GM12865 (cell line): Measurements from ENCODE around the gene INSRR.

Experiments
- DNase-seq: peaks from one replicate; pipeline ENCODE4 v3.0.0; 2010; ENCODE audit warnings: low read depth
- H3K4me3 ChIP-seq: 2 replicates; pipeline ENCODE4 v1.5.1; 2011; ENCODE audit warnings: mild to moderate bottlenecking, low read depth, low read length, control low read depth
- TF ChIP-seq, protein P1 (sequence below): IDR thresholded peaks from 2 replicates; pipeline ENCODE4 v1.5.1; 2011; ENCODE audit warnings: low read length, control low read depth, low read depth, inconsistent platforms; ENCODE audit not compliant: insufficient read depth; ENCODE audit errors: missing control alignments

Gene INSRR

DNA sequence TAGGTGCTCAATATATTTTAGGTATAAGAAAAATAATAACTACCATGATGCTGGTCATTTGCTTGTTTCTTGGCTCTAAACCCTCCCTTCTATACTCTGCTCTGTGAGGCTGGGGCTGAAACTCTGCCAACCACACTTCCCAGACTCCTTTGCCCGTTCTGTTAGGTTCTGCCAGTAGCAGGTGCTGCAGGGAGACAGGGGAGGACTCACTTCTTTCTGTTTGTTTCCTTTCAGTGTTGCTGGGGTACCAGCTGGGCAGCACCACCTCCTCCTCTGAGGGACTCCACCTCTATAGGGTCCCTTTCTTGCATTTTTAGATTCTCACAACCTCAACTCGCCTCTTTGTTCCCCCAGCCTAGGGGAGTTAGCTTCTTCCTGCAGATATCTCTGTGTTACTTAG, 25.3 kb downstream of the INSRR start:
- peak; percentile 29 for DNase-seq
- no peak overlapping the region for H3K4me3 ChIP-seq
- TF ChIP-seq, protein P1, sequence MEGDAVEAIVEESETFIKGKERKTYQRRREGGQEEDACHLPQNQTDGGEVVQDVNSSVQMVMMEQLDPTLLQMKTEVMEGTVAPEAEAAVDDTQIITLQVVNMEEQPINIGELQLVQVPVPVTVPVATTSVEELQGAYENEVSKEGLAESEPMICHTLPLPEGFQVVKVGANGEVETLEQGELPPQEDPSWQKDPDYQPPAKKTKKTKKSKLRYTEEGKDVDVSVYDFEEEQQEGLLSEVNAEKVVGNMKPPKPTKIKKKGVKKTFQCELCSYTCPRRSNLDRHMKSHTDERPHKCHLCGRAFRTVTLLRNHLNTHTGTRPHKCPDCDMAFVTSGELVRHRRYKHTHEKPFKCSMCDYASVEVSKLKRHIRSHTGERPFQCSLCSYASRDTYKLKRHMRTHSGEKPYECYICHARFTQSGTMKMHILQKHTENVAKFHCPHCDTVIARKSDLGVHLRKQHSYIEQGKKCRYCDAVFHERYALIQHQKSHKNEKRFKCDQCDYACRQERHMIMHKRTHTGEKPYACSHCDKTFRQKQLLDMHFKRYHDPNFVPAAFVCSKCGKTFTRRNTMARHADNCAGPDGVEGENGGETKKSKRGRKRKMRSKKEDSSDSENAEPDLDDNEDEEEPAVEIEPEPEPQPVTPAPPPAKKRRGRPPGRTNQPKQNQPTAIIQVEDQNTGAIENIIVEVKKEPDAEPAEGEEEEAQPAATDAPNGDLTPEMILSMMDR, result no peak

DNA sequence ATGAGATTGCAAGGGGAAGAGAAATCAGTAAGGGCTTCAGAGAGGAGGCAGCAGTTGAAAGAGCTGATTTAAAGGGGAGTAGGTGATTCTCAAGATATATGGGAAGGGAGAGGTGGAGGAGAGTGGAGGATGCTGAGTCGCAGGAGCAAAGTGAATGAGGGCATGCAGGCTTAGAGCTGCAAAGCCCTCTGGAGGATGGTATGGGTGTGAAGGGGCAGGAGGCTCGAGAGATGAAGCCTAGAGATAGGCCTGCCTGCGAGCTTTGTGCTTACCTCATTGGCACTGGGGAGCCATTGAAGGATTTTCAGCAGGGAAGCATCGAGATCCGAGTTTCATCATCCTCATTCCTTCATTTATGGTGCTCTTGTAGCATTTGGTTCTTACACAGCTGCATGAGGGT, 26.5 kb downstream of the INSRR start:
- TF ChIP-seq, protein P1, result no peak
- H3K4me3 ChIP-seq, result no peak overlapping the region
- no peak for DNase-seq

DNA sequence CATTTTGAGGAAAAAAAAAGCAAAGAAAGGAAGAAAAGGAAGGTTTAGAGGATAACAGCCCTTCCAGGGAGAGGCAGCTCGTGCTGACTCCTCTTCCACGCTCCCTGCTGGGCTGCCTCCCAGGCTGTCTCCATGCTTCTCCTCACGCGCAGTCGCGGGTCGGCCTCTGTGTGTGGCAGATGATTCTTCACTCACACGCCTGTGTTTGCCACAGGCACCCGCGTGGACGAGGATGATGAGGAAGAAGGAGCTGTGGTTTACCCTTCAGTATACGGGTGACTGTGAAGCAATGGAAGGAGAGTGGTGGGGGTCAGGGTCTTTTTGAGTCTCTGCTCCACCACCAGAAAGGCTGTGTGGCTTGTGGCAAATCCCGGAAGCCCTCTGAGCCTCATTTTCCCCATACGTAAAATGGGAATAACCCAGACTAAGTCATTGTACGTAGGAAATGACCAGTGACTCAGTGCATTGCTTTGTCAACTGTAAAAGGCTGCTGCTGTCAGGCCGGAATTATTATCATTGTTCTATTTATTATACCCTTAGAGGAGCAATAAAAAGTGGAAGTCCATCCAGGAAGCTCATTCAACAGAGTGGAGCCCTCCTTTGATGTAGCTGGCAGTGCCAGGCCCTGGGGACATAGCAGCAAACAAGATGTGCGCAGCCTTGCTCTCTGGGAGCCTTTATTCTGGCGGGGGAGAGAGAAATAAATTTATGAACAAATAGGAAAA, 30.4 kb downstream of the INSRR start:
- no peak overlapping the region for H3K4me3 ChIP-seq
- DNase-seq, result no peak
- TF ChIP-seq, protein P1, result no peak

DNA sequence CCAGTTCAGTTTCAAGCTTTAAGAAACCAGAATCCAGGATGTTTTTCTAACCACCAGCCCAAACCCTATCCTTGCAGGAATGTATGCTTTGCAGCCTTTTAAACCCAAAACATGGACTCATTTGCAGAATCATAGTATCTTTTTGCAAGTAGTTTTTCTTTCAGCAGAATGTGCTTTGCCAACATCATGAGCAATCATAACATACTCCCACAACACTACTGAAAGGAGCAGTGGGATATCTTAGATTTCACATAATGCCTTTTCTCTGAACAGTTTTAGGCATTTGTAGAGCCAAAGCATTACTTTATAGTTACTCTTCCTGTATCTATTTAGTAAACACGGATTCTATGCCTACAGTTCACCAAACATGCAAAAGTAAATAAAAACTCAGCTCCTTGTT, 32.3 kb downstream of the INSRR start:
- no peak for DNase-seq
- no peak overlapping the region for H3K4me3 ChIP-seq
- TF ChIP-seq, protein P1, result no peak

DNA sequence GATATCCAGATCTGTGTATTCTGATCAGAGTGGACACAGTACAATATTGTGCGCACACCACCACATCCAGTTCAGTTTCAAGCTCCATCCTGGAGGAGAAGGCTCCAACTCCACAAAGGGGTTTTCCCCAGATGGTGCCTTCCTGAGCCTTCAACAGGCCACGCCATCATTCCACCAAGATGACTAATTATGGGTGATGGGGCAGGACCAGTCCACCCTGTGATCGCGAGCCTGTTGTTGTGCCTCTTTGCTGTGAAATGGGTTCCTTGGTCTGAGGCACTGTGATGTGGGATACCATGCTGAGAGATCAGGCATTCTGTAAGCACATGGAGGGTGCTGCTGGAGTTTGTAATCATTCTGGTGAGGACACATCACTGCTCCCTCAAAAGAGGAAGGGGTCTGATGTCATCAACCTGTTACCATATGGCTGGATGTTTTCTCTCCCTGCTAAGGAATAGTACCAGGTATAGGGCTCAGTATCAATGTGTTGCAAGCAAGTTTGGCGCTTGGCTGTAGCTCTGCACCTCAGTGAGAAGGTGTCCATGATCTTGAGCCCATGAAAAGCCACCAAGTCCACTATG, 35.6 kb downstream of the INSRR start:
- TF ChIP-seq, protein P1, result no peak
- H3K4me3 ChIP-seq, result no peak overlapping the region
- DNase-seq, result no peak

DNA sequence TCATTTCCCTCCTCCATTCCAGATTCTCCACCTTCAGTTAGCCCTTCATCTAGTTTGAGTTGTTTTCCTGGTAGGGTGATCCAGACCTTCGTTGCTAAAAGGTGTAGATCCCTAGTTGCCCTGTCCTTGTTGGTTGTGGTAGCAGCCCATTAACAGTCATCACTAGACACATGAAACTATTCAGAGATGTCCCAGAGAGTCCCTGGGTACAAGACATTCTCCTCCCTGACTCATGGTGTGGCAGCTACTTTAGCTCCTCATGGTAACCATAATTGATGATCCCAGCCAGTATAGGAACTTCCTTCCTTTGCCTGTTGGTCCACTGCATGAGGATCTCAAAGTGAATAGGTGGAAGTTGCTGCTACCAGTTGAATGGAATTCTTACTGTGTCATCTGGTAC, 36.2 kb downstream of the INSRR start:
- no peak for DNase-seq
- H3K4me3 ChIP-seq, result no peak overlapping the region
- TF ChIP-seq, protein P1, result no peak

DNA sequence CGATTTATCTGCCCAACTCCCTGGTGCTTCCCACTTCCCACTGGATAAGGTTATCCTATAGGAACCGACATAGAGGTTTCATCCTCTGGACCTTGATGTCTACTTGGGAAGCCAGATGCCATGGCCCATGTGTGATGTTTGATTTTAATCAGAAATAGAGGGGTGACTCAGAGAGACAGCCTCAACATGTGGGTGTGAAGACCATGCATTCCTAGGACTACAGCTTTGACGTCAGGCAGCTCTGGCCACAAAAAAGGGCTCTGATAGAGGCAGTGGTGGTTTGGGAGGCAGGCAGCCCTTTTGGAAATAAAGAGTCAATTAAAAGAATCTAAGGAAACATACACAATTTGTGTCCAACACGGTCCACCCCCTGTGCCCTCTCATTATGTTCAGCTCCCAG, 37.1 kb downstream of the INSRR start:
- H3K4me3 ChIP-seq, result no peak overlapping the region
- DNase-seq, result no peak
- TF ChIP-seq, protein P1, result no peak
